ENCODE measurements around the gene MRPS22. TPM values are rescaled to one million over a fixed set of nuclear protein-coding genes. Genes with fewer than 3 reads are reported as not detected.
A peak's percentile ranks its signal among the peaks of the same experiment; 100 is the strongest.

Gene MRPS22
- total and polyA plus RNA-seq, 9 of the 15 experiments (the other 6 are each of a cell fraction or from before 2014, with no cell fraction given) = 148 to 397 (median 229) TPM

DNA sequence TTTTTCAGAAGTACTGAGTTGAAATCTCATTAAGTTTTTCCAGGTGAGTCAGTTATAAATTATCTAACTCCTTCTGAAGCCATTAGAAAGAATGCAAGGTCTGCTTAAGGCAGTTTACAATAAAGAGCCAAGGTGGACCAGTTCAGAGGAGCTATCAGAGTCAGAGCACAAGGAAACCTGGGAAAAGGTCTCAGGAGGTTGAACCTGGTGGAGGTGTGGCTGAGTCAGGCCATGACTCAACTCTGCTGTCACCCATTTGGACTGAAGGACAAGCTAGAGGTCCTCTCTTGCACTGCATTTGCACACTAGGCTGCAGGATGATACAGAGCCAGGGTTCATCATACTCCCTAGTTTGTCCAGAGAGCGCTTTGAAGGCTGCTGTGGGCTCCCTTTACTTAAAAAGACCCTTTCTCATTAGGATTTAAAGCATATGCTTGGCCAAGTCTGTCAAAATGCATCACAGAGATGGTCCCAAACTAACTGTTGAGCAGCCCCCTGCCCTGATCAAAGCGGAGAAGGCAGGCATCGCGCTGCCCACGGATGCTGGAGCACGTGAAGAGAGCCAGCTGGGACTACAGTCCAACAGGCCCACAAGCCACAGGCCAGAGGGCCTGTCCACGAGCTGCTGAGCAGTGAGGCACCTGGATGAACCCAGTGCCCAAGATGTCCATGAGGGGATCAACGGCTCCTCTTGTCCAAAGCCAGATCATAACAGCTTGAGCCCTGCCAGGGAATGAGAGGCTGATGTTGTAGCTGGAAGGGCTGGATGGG lies 26.0 kb upstream of the MRPS22 start:
- FAIRE-seq (peak; percentile 81), ATAC-seq (peak; percentile 66), DNase-seq (ENCODE audit: extremely low read depth in 1 of 4, low spot score in 3 of 4) (peak; percentile 67 to 76 (median 69))
- H3K9me3 ChIP-seq (replicated peaks; ENCODE audit: control insufficient read depth, insufficient read depth, low read depth, low read length) = no peaks in the 10 kb centered on the region
- no TSS peak for BruUV-seq (replicated peaks)
- no peak overlapping the region for H3K27ac ChIP-seq (ENCODE audit: extremely low read depth, low read depth, low read length)
- no peaks in the 10 kb centered on the region for H4K20me1 ChIP-seq (replicated peaks; ENCODE audit: control insufficient read depth, insufficient read depth, low read length)
- no peaks in the 10 kb centered on the region for H3K36me3 ChIP-seq (ENCODE audit: control insufficient read depth, insufficient read depth, low read length)
- ChIA-PET POLR2A (interaction anchor here (0.9 to 1.4 kb wide), 3 partner anchors 11 to 19 kb away, joined by 3 to 5 read pairs (median 4); no protein-coding TSS in a partner anchor), CTCF (ENCODE audit: low intra/inter-chr PET ratio) (no interaction called here)
- intact Hi-C loops (cut with micrococcal nuclease) = no loop called here
- H3K4me1 ChIP-seq (replicated peaks in 1 of 2; ENCODE audit: control insufficient read depth in 2 of 2, insufficient read depth in 2 of 2, low read length in 2 of 2) = peaks cover 38 to 56% of the 10 kb centered on the region in 2 experiments
- H3K27me3 ChIP-seq (ENCODE audit: control insufficient read depth in 2 of 2, insufficient read depth in 2 of 2, low read length in 2 of 2) = no peaks in the 10 kb centered on the region
- no peak overlapping the region; the same call in 1 of the 2 replicates for H3K4me2 ChIP-seq (ENCODE audit: insufficient read depth, low read length)
- peak overlapping the region in 1 of 2 experiments; percentile 72; a peak in 2 of 4 replicates for H3K9ac ChIP-seq (ENCODE audit: insufficient read depth in 1 of 2, low read depth in 2 of 2, low read length in 2 of 2)
- no peaks in the 10 kb centered on the region for H3K9me1 ChIP-seq (ENCODE audit: control insufficient read depth, insufficient read depth, low read length)
- in situ Hi-C loops (cut with MboI) = no loop called here
- no peak overlapping the region for H3K4me3 ChIP-seq
- WGBS (ENCODE audit: insufficient coverage, low coverage, missing lambda C conversion rate) = 76% methylated on average over 3 of the region's 8 CpGs
- H3K79me2 ChIP-seq (ENCODE audit: control insufficient read depth, insufficient read depth, low read length) = no peaks in the 10 kb centered on the region
- H2AFZ ChIP-seq (ENCODE audit: low read depth, low read length) = peak overlapping the region; percentile 11; the same call in 1 of the 2 replicates
- peak; percentile 60 for TF ChIP-seq FOSL1 (tag; conservative IDR thresholded peaks at IDR 0.05)
- 0 out of 2 replicates have a peak, but pooled peaks have one; percentile 15 for TF ChIP-seq POLR2AphosphoS5 (IDR thresholded peaks at IDR 0.05; ENCODE audit: control insufficient read depth, insufficient read depth, low read depth, low read length)
- TF ChIP-seq TAF7 (tag; IDR thresholded peaks at IDR 0.05) = no peak
- TF ChIP-seq NFE2 (IDR thresholded peaks at IDR 0.05; ENCODE audit: low read depth) = peak; percentile 35; the same call in 1 of the 2 replicates
- TF ChIP-seq, protein P1, sequence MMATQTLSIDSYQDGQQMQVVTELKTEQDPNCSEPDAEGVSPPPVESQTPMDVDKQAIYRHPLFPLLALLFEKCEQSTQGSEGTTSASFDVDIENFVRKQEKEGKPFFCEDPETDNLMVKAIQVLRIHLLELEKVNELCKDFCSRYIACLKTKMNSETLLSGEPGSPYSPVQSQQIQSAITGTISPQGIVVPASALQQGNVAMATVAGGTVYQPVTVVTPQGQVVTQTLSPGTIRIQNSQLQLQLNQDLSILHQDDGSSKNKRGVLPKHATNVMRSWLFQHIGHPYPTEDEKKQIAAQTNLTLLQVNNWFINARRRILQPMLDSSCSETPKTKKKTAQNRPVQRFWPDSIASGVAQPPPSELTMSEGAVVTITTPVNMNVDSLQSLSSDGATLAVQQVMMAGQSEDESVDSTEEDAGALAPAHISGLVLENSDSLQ (IDR thresholded peaks at IDR 0.05) = peak; percentile 40; the same call in 1 of the 2 replicates
- peak; percentile 78 for TF ChIP-seq ZEB2 (IDR thresholded peaks at IDR 0.05)
- TF ChIP-seq, protein P2, sequence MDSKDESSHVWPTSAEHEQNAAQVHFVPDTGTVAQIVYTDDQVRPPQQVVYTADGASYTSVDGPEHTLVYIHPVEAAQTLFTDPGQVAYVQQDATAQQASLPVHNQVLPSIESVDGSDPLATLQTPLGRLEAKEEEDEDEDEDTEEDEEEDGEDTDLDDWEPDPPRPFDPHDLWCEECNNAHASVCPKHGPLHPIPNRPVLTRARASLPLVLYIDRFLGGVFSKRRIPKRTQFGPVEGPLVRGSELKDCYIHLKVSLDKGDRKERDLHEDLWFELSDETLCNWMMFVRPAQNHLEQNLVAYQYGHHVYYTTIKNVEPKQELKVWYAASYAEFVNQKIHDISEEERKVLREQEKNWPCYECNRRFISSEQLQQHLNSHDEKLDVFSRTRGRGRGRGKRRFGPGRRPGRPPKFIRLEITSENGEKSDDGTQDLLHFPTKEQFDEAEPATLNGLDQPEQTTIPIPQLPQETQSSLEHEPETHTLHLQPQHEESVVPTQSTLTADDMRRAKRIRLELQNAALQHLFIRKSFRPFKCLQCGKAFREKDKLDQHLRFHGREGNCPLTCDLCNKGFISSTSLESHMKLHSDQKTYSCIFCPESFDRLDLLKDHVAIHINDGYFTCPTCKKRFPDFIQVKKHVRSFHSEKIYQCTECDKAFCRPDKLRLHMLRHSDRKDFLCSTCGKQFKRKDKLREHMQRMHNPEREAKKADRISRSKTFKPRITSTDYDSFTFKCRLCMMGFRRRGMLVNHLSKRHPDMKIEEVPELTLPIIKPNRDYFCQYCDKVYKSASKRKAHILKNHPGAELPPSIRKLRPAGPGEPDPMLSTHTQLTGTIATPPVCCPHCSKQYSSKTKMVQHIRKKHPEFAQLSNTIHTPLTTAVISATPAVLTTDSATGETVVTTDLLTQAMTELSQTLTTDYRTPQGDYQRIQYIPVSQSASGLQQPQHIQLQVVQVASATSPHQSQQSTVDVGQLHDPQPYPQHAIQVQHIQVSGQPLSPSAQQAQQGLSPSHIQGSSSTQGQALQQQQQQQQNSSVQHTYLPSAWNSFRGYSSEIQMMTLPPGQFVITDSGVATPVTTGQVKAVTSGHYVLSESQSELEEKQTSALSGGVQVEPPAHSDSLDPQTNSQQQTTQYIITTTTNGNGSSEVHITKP (IDR thresholded peaks at IDR 0.05; ENCODE audit: partially characterized antibody) = peak; percentile 77
- no peak for TF ChIP-seq ESRRA (IDR thresholded peaks at IDR 0.05; ENCODE audit: borderline replicate concordance, low read depth)
- peak; percentile 80 for TF ChIP-seq JUN (IDR thresholded peaks at IDR 0.05; ENCODE audit: borderline replicate concordance, low read depth, low read length)
- TF ChIP-seq JUN (CRISPR knock-in tag; IDR thresholded peaks at IDR 0.05; ENCODE audit: borderline replicate concordance) = no peak
- 0 out of 2 replicates have a peak, but pooled peaks have one; percentile 33 for TF ChIP-seq ATF7 (IDR thresholded peaks at IDR 0.05)
- peak; percentile 26 for TF ChIP-seq MEIS2 (IDR thresholded peaks at IDR 0.05; ENCODE audit: partially characterized antibody)
- peak; percentile 81 for TF ChIP-seq JUND (IDR thresholded peaks at IDR 0.05; ENCODE audit: borderline replicate concordance, low read depth, low read length)
- TF ChIP-seq JUND (tag; IDR thresholded peaks at IDR 0.05; ENCODE audit: borderline replicate concordance, low read depth, low read length) = peak; percentile 76; the same call in 1 of the 3 replicates
- 0 out of 2 replicates have a peak, but pooled peaks have one; percentile 18 for TF ChIP-seq SMARCA4 (IDR thresholded peaks at IDR 0.05)
- no peak for TF ChIP-seq ZNF76 (CRISPR knock-in tag; IDR thresholded peaks at IDR 0.05; ENCODE audit: borderline replicate concordance)
- TF ChIP-seq TCF3 (CRISPR knock-in tag; IDR thresholded peaks at IDR 0.05) = peak; percentile 34
